HepG2 (cell line): Measurements from ENCODE around the gene ABCB8.

Source experiments
- CBFB ChIP-seq: sonication (generic); formaldehyde crosslinking; IDR thresholded peaks from 2 replicates; pipeline ENCODE4 v1.4.0; 2020; ENCODE audit warnings: missing genetic modification reagents
- CEBPB ChIP-seq: IDR thresholded peaks from 2 replicates; pipeline ENCODE4 v1.6.1; 2011; ENCODE audit warnings: low read depth, low read length, improper control_type of control experiment, borderline replicate concordance
- MAFK ChIP-seq, 2 experiments: IDR thresholded peaks in 1 of 2; conservative IDR thresholded peaks in 1 of 2; 2 replicates each; pipeline ENCODE4 v1.6.1; 2011; ENCODE audit warnings: improper control_type of control experiment in 2 of 2, low read length in 2 of 2
- MTA1 ChIP-seq: sonication (generic); formaldehyde crosslinking; IDR thresholded peaks from 2 replicates; pipeline ENCODE4 v1.4.0; 2020; ENCODE audit warnings: missing genetic modification reagents, mild to moderate bottlenecking, borderline replicate concordance
- NR2C2 ChIP-seq: sonication (generic); formaldehyde crosslinking; IDR thresholded peaks from 2 replicates; pipeline ENCODE4 v1.4.0; 2020; ENCODE audit warnings: missing genetic modification reagents, mild to moderate bottlenecking, moderate library complexity, borderline replicate concordance
- SIN3A ChIP-seq: IDR thresholded peaks from 2 replicates; pipeline ENCODE4 v1.6.1; 2011; ENCODE audit warnings: low read depth, mild to moderate bottlenecking, control low read depth, low read length, borderline replicate concordance
- ZNF546 ChIP-seq: sonication (generic); formaldehyde crosslinking; conservative IDR thresholded peaks from 2 replicates; pipeline ENCODE4 v1.8.1; 2023; ENCODE audit warnings: mild to moderate bottlenecking, missing genetic modification reagents
- TF ChIP-seq, protein P1 (sequence below): sonication (generic); formaldehyde crosslinking; IDR thresholded peaks from 2 replicates; pipeline ENCODE4 v1.5.0; 2020; ENCODE audit warnings: mild to moderate bottlenecking, missing genetic modification reagents, moderate library complexity
- TF ChIP-seq, protein P2 (sequence below): sonication (generic); formaldehyde crosslinking; IDR thresholded peaks from 2 replicates; pipeline ENCODE4 v1.4.0; 2020; ENCODE audit warnings: missing genetic modification reagents

DNA sequence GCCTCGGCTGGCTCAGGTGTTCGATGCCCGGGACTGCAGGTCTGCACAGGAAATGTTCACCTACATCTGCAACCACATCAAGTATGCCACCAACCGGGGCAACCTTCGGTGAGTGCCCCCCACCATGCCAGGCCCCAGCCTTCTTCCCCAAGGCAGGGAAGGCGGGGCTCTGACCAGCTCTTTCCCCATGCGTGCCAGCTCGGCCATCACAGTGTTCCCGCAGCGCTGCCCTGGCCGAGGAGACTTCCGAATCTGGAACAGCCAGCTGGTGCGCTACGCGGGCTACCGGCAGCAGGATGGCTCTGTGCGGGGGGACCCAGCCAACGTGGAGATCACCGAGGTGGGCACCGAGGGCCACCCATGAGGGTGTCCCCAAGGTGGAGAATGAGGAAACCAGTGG, 29.9 kb upstream of the ABCB8 start:
- TF ChIP-seq ZNF546 (CRISPR knock-in tag) (no peak), SIN3A (no peak), MAFK (conservative IDR thresholded peaks at IDR 0.05 in 1 of 2, IDR thresholded peaks at IDR 0.05 in 1 of 2; ENCODE audit: low read length in 2 of 2) (no peak), CBFB (CRISPR knock-in tag) (no peak), NR2C2 (CRISPR knock-in tag) (no peak), MTA1 (CRISPR knock-in tag) (no peak), CEBPB (no peak)
- TF ChIP-seq, protein P1, sequence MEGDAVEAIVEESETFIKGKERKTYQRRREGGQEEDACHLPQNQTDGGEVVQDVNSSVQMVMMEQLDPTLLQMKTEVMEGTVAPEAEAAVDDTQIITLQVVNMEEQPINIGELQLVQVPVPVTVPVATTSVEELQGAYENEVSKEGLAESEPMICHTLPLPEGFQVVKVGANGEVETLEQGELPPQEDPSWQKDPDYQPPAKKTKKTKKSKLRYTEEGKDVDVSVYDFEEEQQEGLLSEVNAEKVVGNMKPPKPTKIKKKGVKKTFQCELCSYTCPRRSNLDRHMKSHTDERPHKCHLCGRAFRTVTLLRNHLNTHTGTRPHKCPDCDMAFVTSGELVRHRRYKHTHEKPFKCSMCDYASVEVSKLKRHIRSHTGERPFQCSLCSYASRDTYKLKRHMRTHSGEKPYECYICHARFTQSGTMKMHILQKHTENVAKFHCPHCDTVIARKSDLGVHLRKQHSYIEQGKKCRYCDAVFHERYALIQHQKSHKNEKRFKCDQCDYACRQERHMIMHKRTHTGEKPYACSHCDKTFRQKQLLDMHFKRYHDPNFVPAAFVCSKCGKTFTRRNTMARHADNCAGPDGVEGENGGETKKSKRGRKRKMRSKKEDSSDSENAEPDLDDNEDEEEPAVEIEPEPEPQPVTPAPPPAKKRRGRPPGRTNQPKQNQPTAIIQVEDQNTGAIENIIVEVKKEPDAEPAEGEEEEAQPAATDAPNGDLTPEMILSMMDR (CRISPR knock-in tag), result no peak
- TF ChIP-seq, protein P2, sequence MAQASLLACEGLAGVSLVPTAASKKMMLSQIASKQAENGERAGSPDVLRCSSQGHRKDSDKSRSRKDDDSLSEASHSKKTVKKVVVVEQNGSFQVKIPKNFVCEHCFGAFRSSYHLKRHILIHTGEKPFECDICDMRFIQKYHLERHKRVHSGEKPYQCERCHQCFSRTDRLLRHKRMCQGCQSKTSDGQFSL (CRISPR knock-in tag), result no peak
